GM12878 (cell line): ENCODE data around the gene FAT1.

ENCODE experiments used
- BRCA1 ChIP-seq: IDR thresholded peaks from 2 replicates; pipeline ENCODE4 v1.6.1; 2011; ENCODE audit warnings: low read depth, low read length, improper control_type of control experiment
- CBX5 ChIP-seq: sonication (generic); IDR thresholded peaks from 2 replicates; pipeline ENCODE4 v1.6.1; 2016; ENCODE audit warnings: low read depth, moderate library complexity, mild to moderate bottlenecking, inconsistent platforms
- CHD1 ChIP-seq: IDR thresholded peaks from 2 replicates; pipeline ENCODE4 v1.6.1; 2012; ENCODE audit warnings: low read depth, low read length, improper control_type of control experiment
- CTCF ChIP-seq, 3 experiments: IDR thresholded peaks in 2 of 3; conservative IDR thresholded peaks in 1 of 3; 2 replicates each; pipeline ENCODE4 v1.5.1; 2011; ENCODE audit warnings: low read depth in 3 of 3, low read length in 3 of 3, mild to moderate bottlenecking in 3 of 3, control low read depth in 2 of 3, moderate library complexity in 2 of 3, inconsistent platforms in 1 of 3, mixed read lengths in 1 of 3; ENCODE audit not compliant: control insufficient read depth in 2 of 3, insufficient read depth in 1 of 3; ENCODE audit errors: extremely low read depth in 1 of 3
- EGR1 ChIP-seq, 2 experiments: IDR thresholded peaks; 1 replicate in 1 of 2; 2 replicates in 1 of 2; pipeline ENCODE4 v1.6.1; 2011 to 2012; ENCODE audit warnings: low read depth in 2 of 2, low read length in 2 of 2, borderline replicate concordance in 1 of 2, mild to moderate bottlenecking in 1 of 2, moderate library complexity in 1 of 2
- NR2F1 ChIP-seq: fragments of 450-650 bp; conservative IDR thresholded peaks from 2 replicates; pipeline ENCODE4 v1.6.1; 2017; ENCODE audit warnings: mild to moderate bottlenecking
- PML ChIP-seq: IDR thresholded peaks from 2 replicates; pipeline ENCODE4 v1.6.1; 2012; ENCODE audit warnings: low read length, inconsistent platforms
- PRDM15 ChIP-seq: fragments of 450-650 bp; formaldehyde crosslinking; IDR thresholded peaks from 2 replicates; pipeline ENCODE4 v1.4.0; 2020; ENCODE audit warnings: mild to moderate bottlenecking, moderate library complexity
- SIX5 ChIP-seq: IDR thresholded peaks from 2 replicates; pipeline ENCODE4 v1.6.1; 2011; ENCODE audit warnings: mild to moderate bottlenecking, low read depth, low read length, moderate library complexity; ENCODE audit not compliant: severe bottlenecking

- TF ChIP-seq PRDM15 (CRISPR knock-in tag) (no peak), NR2F1 (no peak), CHD1 (no peak), CBX5 (no peak), CTCF (IDR thresholded peaks at IDR 0.05 in 2 of 3, conservative IDR thresholded peaks at IDR 0.05 in 1 of 3; ENCODE audit: control insufficient read depth in 2 of 3, extremely low read depth in 1 of 3, insufficient read depth in 1 of 3, low read depth in 3 of 3, low read length in 3 of 3) (no peak), BRCA1 (no peak), EGR1 (IDR thresholded peaks at IDR 0.05; ENCODE audit: borderline replicate concordance in 1 of 2, low read depth in 2 of 2, low read length in 2 of 2) (no peak), SIX5 (no peak), PML (no peak)
These were observed 13.8 kb upstream of the FAT1 start for GRCh38 chr4:186737427-186737826.
